A549 treated with AZD9567 at 1 μM for 4 hours (cell line): Measurements from ENCODE around the gene PPARG. TPM values are rescaled to one million over a fixed set of nuclear protein-coding genes. Genes with fewer than 3 reads are reported as not detected.

Source experiments
- total RNA-seq: library from RNA; stranded (reverse); fragments of 200-300 nt; extraction: Qiagen RNA extraction; gene quantifications from 5 replicates; pipeline ENCODE4 v1.2.3, GENCODE V29; 2022; ENCODE audit not compliant: insufficient read depth

Gene PPARG
- total RNA-seq: 29.1 to 37.8 TPM (median 36.2 TPM) in 5 replicates

DNA sequence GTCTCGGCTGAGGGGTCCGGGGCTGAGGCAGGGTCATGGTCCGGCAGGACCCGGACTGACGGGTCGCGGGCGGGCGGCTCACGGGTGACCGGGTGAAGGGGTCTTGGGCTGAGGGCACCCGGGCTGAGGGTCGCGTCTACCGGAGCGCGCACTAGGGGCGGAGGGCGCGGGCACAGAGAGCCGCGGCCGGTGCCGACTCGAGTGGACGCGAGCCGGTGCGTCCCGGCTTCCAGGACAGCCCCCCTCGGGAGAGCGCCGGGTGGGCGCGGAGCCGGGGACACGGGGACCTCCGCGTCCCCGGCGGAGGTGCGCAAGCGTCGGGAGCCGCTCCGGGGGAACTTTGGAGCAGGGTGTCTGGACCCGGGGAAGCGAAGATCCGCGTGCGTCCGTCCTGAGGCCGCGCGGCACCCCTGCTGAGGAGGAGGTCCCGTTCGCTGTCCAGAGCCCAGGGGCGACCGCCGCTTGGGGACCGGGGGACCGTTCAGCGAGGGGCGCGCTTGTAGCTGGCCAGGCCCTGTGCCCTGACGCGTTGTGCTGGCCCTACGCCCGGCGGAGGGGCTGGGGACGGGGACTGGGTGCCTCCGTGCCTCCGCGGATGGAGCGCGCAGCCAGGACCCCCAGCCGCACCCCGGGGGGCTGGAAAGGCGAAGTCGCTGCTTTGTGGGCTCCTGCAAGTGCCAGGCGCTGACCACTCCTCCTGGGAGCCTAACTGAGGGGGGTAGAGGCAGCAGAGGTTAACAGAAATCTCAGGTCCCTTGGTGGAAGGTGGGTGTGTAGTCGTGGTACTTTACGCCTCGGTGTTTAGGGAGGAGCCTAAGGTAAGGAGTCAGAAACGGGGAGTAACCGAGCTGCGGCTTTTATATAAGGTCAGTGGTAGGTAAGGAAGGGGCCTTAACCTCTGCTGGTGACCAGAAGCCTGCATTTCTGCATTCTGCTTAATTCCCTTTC is at the start of gene PPARG:
TSS of gene PPARG (plus strand) at position 889 of the 948 bp plus-strand sequence. CDS start 90,642 bp downstream, outside the sequence.

Other genes with a start within 250 kb of the PPARG start
- 10.0 to 15.8 TPM (median 11.6 TPM) in 5 replicates for gene TIMP4, start 130.2 kb upstream of the PPARG start, total RNA-seq
- gene TSEN2, start 195.4 kb downstream of the PPARG start, total RNA-seq: 16.1 to 17.6 TPM (median 17.5 TPM) in 5 replicates